Smooth muscle cell (in vitro differentiated cells): Measurements from ENCODE around the gene FRRS1. TPM values are rescaled to one million over a fixed set of nuclear protein-coding genes. Genes with fewer than 3 reads are reported as not detected.
A peak's percentile ranks its signal among the peaks of the same experiment; 100 is the strongest.

ENCODE experiments used
- DNase-seq: peaks from one replicate; lab custom pipeline; 2025; ENCODE audit not compliant: unreplicated experiment; lab: John Stamatoyannopoulos, UW
- H2AFZ ChIP-seq: fragments of 200-600 bp; sonication (generic); 2 replicates; pipeline ENCODE4 v1.6.0; 2016; ENCODE audit warnings: antibody characterized with exemption, low read depth, mild to moderate bottlenecking
- H3F3A ChIP-seq: fragments of 200-600 bp; sonication (generic); 2 replicates; pipeline ENCODE4 v1.6.0; 2017; ENCODE audit warnings: antibody characterized with exemption, low read depth
- H3K27ac ChIP-seq: fragments of 200-600 bp; sonication (generic); 2 replicates; pipeline ENCODE4 v1.5.1; 2016; ENCODE audit warnings: low read depth, mild to moderate bottlenecking
- H3K27me3 ChIP-seq: fragments of 200-600 bp; sonication (generic); 2 replicates; pipeline ENCODE4 v1.6.1; 2016; ENCODE audit warnings: low read depth, mild to moderate bottlenecking
- H3K36me3 ChIP-seq: fragments of 200-600 bp; sonication (generic); 2 replicates; pipeline ENCODE4 v1.5.1; 2016; ENCODE audit warnings: low read depth
- H3K4me1 ChIP-seq: fragments of 200-600 bp; sonication (generic); 2 replicates; pipeline ENCODE4 v1.5.1; 2016; ENCODE audit warnings: low read depth
- H3K4me2 ChIP-seq: fragments of 200-600 bp; sonication (generic); 2 replicates; pipeline ENCODE4 v1.6.0; 2016; ENCODE audit warnings: mild to moderate bottlenecking
- H3K4me3 ChIP-seq: fragments of 200-600 bp; sonication (generic); 2 replicates; pipeline ENCODE4 v1.5.1; 2016; ENCODE audit warnings: mild to moderate bottlenecking
- H3K79me2 ChIP-seq: fragments of 200-600 bp; sonication (generic); 2 replicates; pipeline ENCODE4 v1.6.0; 2016; ENCODE audit warnings: low read depth, mild to moderate bottlenecking
- H3K9ac ChIP-seq: fragments of 200-600 bp; sonication (generic); 2 replicates; pipeline ENCODE4 v1.6.0; 2016; ENCODE audit warnings: low read depth
- H3K9me3 ChIP-seq: fragments of 200-600 bp; sonication (generic); replicated peaks from 2 replicates; pipeline ENCODE4 v1.5.1; 2016; ENCODE audit warnings: low read depth
- H4K20me1 ChIP-seq: fragments of 200-600 bp; sonication (generic); 2 replicates; pipeline ENCODE4 v1.6.0; 2016; ENCODE audit warnings: low read depth
- WGBS: methylation state at CpG from one replicate; pipeline ENCODE4 v1.1.7; 2016; ENCODE audit warnings: low lambda C conversion rate; 5-methylcytosine and 5-hydroxymethylcytosine counted together
- polyA plus RNA-seq: library from polyadenylated mRNA; unstranded; fragments of >200 nt; fragmentation: Nextera tagmentation; extraction: Ambion mirVana; gene quantifications from 2 replicates; pipeline ENCODE4 v1.2.1, GENCODE V29; 2016
- total RNA-seq: library from RNA; depleted of rRNA; stranded (reverse); fragments of >200 nt; gene quantifications from 2 replicates; pipeline ENCODE4 v1.2.3, GENCODE V29; 2014
- TF ChIP-seq, protein P1 (sequence below): fragments of 200-600 bp; sonication (generic); IDR thresholded peaks from 2 replicates; pipeline ENCODE4 v1.5.1; 2017; ENCODE audit warnings: borderline replicate concordance, mild to moderate bottlenecking, antibody characterized with exemption; ENCODE audit not compliant: insufficient read depth, poor library complexity, severe bottlenecking

The FRRS1 gene
- total and polyA plus RNA-seq, 2 experiments from 2014 or later, result 0.79 to 17.0 TPM

DNA sequence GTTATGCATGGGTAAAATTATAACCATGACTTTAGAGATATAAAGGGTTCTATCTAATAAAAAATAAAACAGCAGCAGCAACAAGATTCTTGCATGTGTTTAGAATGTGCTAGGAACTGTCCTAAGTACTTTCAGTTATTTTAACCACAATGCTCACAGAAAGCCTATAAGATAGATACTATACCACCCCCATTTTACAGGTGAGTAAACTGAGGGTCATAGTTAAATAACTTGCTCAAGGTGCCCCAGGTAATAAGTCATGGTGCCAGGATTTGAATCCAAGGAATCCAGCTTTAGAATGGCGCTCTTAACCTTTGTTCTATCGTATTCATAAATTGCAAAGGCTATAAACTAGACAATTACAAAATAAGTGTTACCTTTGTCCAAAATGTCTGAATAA lies 53.4 kb downstream of the FRRS1 start:
- no peaks in the 10 kb centered on the region for H3K4me1 ChIP-seq
- TF ChIP-seq, protein P1, sequence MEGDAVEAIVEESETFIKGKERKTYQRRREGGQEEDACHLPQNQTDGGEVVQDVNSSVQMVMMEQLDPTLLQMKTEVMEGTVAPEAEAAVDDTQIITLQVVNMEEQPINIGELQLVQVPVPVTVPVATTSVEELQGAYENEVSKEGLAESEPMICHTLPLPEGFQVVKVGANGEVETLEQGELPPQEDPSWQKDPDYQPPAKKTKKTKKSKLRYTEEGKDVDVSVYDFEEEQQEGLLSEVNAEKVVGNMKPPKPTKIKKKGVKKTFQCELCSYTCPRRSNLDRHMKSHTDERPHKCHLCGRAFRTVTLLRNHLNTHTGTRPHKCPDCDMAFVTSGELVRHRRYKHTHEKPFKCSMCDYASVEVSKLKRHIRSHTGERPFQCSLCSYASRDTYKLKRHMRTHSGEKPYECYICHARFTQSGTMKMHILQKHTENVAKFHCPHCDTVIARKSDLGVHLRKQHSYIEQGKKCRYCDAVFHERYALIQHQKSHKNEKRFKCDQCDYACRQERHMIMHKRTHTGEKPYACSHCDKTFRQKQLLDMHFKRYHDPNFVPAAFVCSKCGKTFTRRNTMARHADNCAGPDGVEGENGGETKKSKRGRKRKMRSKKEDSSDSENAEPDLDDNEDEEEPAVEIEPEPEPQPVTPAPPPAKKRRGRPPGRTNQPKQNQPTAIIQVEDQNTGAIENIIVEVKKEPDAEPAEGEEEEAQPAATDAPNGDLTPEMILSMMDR, result no peak
- no peaks in the 10 kb centered on the region for H3K27me3 ChIP-seq
- no peaks in the 10 kb centered on the region for H3K79me2 ChIP-seq
- no peak overlapping the region for H3K4me3 ChIP-seq
- H4K20me1 ChIP-seq, result no peaks in the 10 kb centered on the region
- no peaks in the 10 kb centered on the region for H3K36me3 ChIP-seq
- H3K4me2 ChIP-seq, result no peak overlapping the region
- no peaks in the 10 kb centered on the region for H3K9me3 ChIP-seq
- no peak for DNase-seq
- 96% methylated on average over 2 of the region's 2 CpGs for WGBS
- no peak overlapping the region for H3K27ac ChIP-seq
- H3K9ac ChIP-seq, result no peak overlapping the region
- H3F3A ChIP-seq, result no peaks in the 10 kb centered on the region
- no peak overlapping the region for H2AFZ ChIP-seq

DNA sequence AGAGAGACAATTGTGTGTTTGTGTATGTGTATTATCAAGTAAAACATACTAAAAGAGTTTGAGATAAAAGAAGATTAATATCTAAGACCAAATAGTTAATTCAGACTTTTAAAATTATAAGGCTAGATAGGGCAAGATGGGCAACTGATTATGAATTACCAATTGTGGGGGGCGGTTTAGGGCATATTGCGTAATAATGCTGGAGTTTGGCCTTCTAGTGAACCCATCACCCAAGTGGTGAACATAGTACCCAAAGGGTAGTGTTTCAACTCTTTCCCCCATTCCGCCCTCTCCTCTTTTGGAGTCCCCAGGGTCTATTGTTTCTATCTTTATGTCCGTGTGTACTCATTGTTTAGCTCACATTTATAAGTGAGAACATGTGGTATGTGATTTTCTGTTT lies 55.4 kb downstream of the FRRS1 start:
- Histone ChIP-seq H2AFZ (no peak overlapping the region), H3F3A (no peaks in the 10 kb centered on the region), H3K4me2 (no peak overlapping the region), H4K20me1 (no peaks in the 10 kb centered on the region), H3K27ac (no peak overlapping the region), H3K4me1 (no peaks in the 10 kb centered on the region), H3K27me3 (no peaks in the 10 kb centered on the region), H3K36me3 (no peaks in the 10 kb centered on the region), H3K9me3 (no peaks in the 10 kb centered on the region), H3K79me2 (no peaks in the 10 kb centered on the region), H3K9ac (no peak overlapping the region), H3K4me3 (no peak overlapping the region)
- TF ChIP-seq, protein P1, result no peak
- 97% methylated on average over 4 of the region's 4 CpGs for WGBS
- no peak for DNase-seq

DNA sequence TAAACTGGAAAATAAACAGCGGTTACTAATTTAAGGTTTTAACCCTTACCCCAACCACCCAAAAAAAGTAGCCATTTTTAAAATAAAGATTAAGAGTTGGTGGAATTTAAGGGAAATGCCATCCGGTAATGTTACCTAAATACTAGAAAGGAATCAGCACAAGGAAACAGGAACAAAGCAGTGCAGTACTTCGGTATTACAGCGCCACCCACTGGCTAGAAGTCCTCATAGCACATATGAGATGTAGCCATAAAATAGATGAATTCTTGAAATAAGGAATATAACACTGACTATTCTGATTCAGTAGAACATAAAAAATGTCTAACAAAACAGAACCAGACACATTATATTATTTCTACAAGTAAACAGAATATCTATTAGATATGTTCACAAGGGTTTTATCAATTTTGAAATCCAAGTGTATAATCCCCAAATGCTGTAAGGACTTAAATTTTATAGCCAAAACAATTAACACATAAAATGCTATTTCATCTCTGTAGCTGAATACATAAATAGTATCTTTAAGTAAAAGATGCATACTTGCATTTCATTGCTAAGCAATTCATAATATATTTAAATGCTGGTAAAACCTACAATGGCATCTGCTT lies 58.8 kb downstream of the FRRS1 start:
- H3K79me2 ChIP-seq, result no peaks in the 10 kb centered on the region
- no peaks in the 10 kb centered on the region for H4K20me1 ChIP-seq
- DNase-seq, result peak; percentile 4
- no peaks in the 10 kb centered on the region for H3K4me1 ChIP-seq
- H3F3A ChIP-seq, result no peaks in the 10 kb centered on the region
- 22% methylated on average over 4 of the region's 4 CpGs for WGBS
- peak overlapping the region; percentile 40 for H3K4me2 ChIP-seq
- no peaks in the 10 kb centered on the region for H3K9me3 ChIP-seq
- H3K36me3 ChIP-seq, result no peaks in the 10 kb centered on the region
- no peak overlapping the region for H3K9ac ChIP-seq
- H3K27ac ChIP-seq, result no peak overlapping the region
- no peak overlapping the region for H2AFZ ChIP-seq
- H3K27me3 ChIP-seq, result no peaks in the 10 kb centered on the region
- no peak overlapping the region for H3K4me3 ChIP-seq
- TF ChIP-seq, protein P1, result peak; percentile 94

DNA sequence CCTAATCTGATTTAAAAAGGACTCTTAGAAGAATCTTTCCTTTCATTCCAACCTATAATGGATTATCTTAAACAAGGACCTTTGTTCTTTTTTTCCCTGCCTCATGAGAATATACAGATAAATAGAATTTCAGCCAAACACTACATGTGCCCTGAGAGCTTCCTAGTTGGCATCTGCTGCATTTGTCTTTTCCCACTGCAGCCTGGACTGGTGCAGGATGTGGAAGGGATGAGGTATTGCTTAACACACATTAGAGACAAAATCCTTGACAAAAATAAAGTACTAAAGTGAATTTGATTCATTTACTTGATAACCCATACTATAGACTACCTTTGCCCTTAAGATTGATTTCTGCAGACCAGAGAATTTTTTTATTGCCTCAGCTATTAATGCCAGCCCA lies 61.0 kb downstream of the FRRS1 start:
- Histone ChIP-seq H3K4me1 (no peaks in the 10 kb centered on the region), H3F3A (no peaks in the 10 kb centered on the region), H4K20me1 (no peaks in the 10 kb centered on the region), H3K4me3 (no peak overlapping the region), H3K36me3 (no peaks in the 10 kb centered on the region), H3K9me3 (no peaks in the 10 kb centered on the region), H3K79me2 (no peaks in the 10 kb centered on the region), H3K27ac (no peak overlapping the region), H3K27me3 (no peaks in the 10 kb centered on the region), H3K9ac (no peak overlapping the region), H2AFZ (no peak overlapping the region), H3K4me2 (no peak overlapping the region)
- DNase-seq, result no peak
- TF ChIP-seq, protein P1, result no peak
